Lung (tissue), 12 donors: Measurements from ENCODE around the gene LRRC8B. TPM values are rescaled to one million over a fixed set of nuclear protein-coding genes. Genes with fewer than 3 reads are reported as not detected.

Source experiments
- ATAC-seq: fragments of 200-7000 bp; cut with Tn5 transposase; one replicate; pipeline ENCODE4 v1.9.1; 2020; ENCODE audit warnings: moderate number of reproducible peaks; ENCODE audit not compliant: insufficient read depth, low FRiP score
- DNase-seq, 3 donors: peaks; one replicate each; pipeline ENCODE4 v3.0.0-alpha.2; 2013 to 2017
- H3K27ac ChIP-seq, 2 donors: one replicate each; pipeline ENCODE4 v1.5.1; 2013; ENCODE audit warnings: mild to moderate bottlenecking in 2 of 2, moderate library complexity in 2 of 2, control low read depth in 1 of 2, inconsistent platforms in 1 of 2, low read depth in 1 of 2, low read length in 1 of 2
- H3K27me3 ChIP-seq, 3 donors: one replicate each; pipeline ENCODE4 v1.5.1; 2013; ENCODE audit warnings: low read length in 2 of 3; ENCODE audit not compliant: control insufficient read depth in 3 of 3, insufficient read depth in 3 of 3
- H3K36me3 ChIP-seq, 4 donors: one replicate each; pipeline ENCODE4 v1.5.1; 2013; ENCODE audit warnings: low read length in 4 of 4, mild to moderate bottlenecking in 1 of 4, moderate library complexity in 1 of 4; ENCODE audit not compliant: control insufficient read depth in 4 of 4, insufficient read depth in 4 of 4
- H3K4me1 ChIP-seq, 5 donors: one replicate each; pipeline ENCODE4 v1.5.1; 2013; ENCODE audit warnings: low read length in 5 of 5, mild to moderate bottlenecking in 2 of 5, moderate library complexity in 1 of 5; ENCODE audit not compliant: control insufficient read depth in 5 of 5, insufficient read depth in 5 of 5
- H3K4me3 ChIP-seq: one replicate; pipeline ENCODE4 v1.5.1; 2013; ENCODE audit warnings: mild to moderate bottlenecking, control low read depth, moderate library complexity
- H3K9ac ChIP-seq, 2 donors: one replicate each; pipeline ENCODE4 v1.5.1; 2013; ENCODE audit warnings: low read length in 2 of 2, control low read depth in 1 of 2; ENCODE audit not compliant: insufficient read depth in 1 of 2
- H3K9me3 ChIP-seq, 4 donors: one replicate each; pipeline ENCODE4 v1.5.1; 2013; ENCODE audit warnings: low read length in 3 of 4, mild to moderate bottlenecking in 1 of 4, moderate library complexity in 1 of 4; ENCODE audit not compliant: control insufficient read depth in 4 of 4, insufficient read depth in 3 of 4
- CTCF ChIP-seq: IDR thresholded peaks from 2 replicates; pipeline ENCODE4 v1.5.1; 2012; ENCODE audit warnings: mild to moderate bottlenecking; ENCODE audit errors: control extremely low read depth, extremely low read depth
- WGBS, 2 donors: extraction: QIAGEN DNeasy Blood & Tissue Kit; methylation state at CpG; one replicate each; pipeline ENCODE4 v1.1.7; 2013; 5-methylcytosine and 5-hydroxymethylcytosine counted together
- polyA plus RNA-seq, 2 donors: library from polyadenylated mRNA; stranded (reverse); fragments of 200-250 nt; gene quantifications; one replicate each; pipeline ENCODE4 v1.2.1, GENCODE V29; 2013
- total RNA-seq, 2 donors: library from RNA; depleted of rRNA in 1 of 2; stranded (reverse); fragments of >200 nt in 1 of 2; gene quantifications; one replicate each; pipeline ENCODE4 v1.2.1, GENCODE V29; 2014 to 2021
- donor health status: control.
- donor health status: control.
- donor health status: Bipolar disorder and iron deficiency.
- donor health status: healthy.
- donor health status: DM: yes; HTN: yes; CAD: no.

LRRC8B gene
- total and polyA plus RNA-seq, 4 donors: 4.3 to 22.8 (median 11.0) TPM

- TF ChIP-seq CTCF: no peak
- DNase-seq (no peak), ATAC-seq (no peak)
- H3K27ac ChIP-seq: no peak overlapping the region
- H3K27me3 ChIP-seq: no peaks in the 10 kb centered on the region
- no peaks in the 10 kb centered on the region for H3K9me3 ChIP-seq
- H3K4me1 ChIP-seq: peaks cover 0 to 4% (median 0%) of the 10 kb centered on the region in 5 donors
- H3K9ac ChIP-seq: no peak overlapping the region
- H3K36me3 ChIP-seq: no peaks in the 10 kb centered on the region
- H3K4me3 ChIP-seq: no peak overlapping the region
- WGBS, 2 donors: 87 to 95% methylated on average over 15 of the region's 15 CpGs
Measured at GRCh38 chr1:89610457-89611011, 85.9 kb downstream of the LRRC8B start.

- Histone ChIP-seq H3K36me3 (no peaks in the 10 kb centered on the region), H3K9me3 (no peaks in the 10 kb centered on the region), H3K4me1 (peaks cover 0 to 14% (median 0%) of the 10 kb centered on the region in 5 donors), H3K9ac (no peak overlapping the region), H3K27ac (no peak overlapping the region), H3K4me3 (no peak overlapping the region), H3K27me3 (no peaks in the 10 kb centered on the region)
- 79 to 89% methylated on average over 1 of the region's 1 CpG for WGBS, 2 donors
- TF ChIP-seq CTCF: no peak
- DNase-seq (no peak), ATAC-seq (no peak)
Measured at GRCh38 chr1:89611721-89612120, 87.1 kb downstream of the LRRC8B start.

- Histone ChIP-seq H3K27ac (no peak overlapping the region), H3K4me3 (no peak overlapping the region), H3K9ac (no peak overlapping the region), H3K36me3 (no peaks in the 10 kb centered on the region), H3K27me3 (no peaks in the 10 kb centered on the region), H3K9me3 (no peaks in the 10 kb centered on the region), H3K4me1 (peaks cover 0 to 19% (median 0%) of the 10 kb centered on the region in 5 donors)
- WGBS, 2 donors: 91 to 92% methylated on average over 7 of the region's 7 CpGs
- ATAC-seq (no peak), DNase-seq (no peak)
- no peak for TF ChIP-seq CTCF
Measured at GRCh38 chr1:89613928-89614327, 89.3 kb downstream of the LRRC8B start.
